ENCODE measurements around the gene TECPR2. TPM values are rescaled to one million over a fixed set of nuclear protein-coding genes. Genes with fewer than 3 reads are reported as not detected.

The TECPR2 gene
- total and polyA plus RNA-seq, 10 donors: 1.1 to 46.6 (median 26.7) TPM

GRCh38 chr14:102486513-102487203, 123.9 kb downstream of the TECPR2 start:
- Histone ChIP-seq H3K4me3 (no peak overlapping the region), H3K9me3 (peaks cover 0 to 9% (median 5%) of the 10 kb centered on the region in 8 donors), H3K4me1 (no peaks in the 10 kb centered on the region), H3K27me3 (replicated peaks in 1 of 7) (no peaks in the 10 kb centered on the region), H3K27ac (no peak overlapping the region), H3K36me3 (peaks cover 0 to 63% (median 0%) of the 10 kb centered on the region in 6 donors)
- DNase-seq: peak; percentile 46
- TF ChIP-seq POLR2AphosphoS5 (IDR thresholded peaks at IDR 0.05) (peak in 1 of 3 donors; percentile 7), POLR2A (IDR thresholded peaks at IDR 0.05) (no peak), CTCF (IDR thresholded peaks at IDR 0.05 in 8 of 11, conservative IDR thresholded peaks at IDR 0.05 in 3 of 11) (no peak)
- 83 to 93% (median 88%) methylated on average over 16 to 17 of the region's 17 CpGs for WGBS, 5 donors
- intact Hi-C loops (cut with DNase I; ENCODE audit: low total_unique reads): no loop called here

GRCh38 chr14:102487204-102487577, 124.5 kb downstream of the TECPR2 start:
- no peak overlapping the region for H3K4me3 ChIP-seq
- H3K36me3 ChIP-seq: peaks cover 0 to 62% (median 0%) of the 10 kb centered on the region in 6 donors
- H3K27ac ChIP-seq: no peak overlapping the region
- H3K9me3 ChIP-seq: peaks cover 0 to 9% (median 4%) of the 10 kb centered on the region in 8 donors
- H3K27me3 ChIP-seq (replicated peaks in 1 of 7): no peaks in the 10 kb centered on the region
- no peak for DNase-seq
- WGBS, 5 donors: 89 to 96% (median 94%) methylated on average over 7 of the region's 7 CpGs
- no peak for TF ChIP-seq CTCF (IDR thresholded peaks at IDR 0.05 in 8 of 11, conservative IDR thresholded peaks at IDR 0.05 in 3 of 11)
- TF ChIP-seq POLR2AphosphoS5 (IDR thresholded peaks at IDR 0.05): no peak
- TF ChIP-seq POLR2A (IDR thresholded peaks at IDR 0.05): no peak
- no peaks in the 10 kb centered on the region for H3K4me1 ChIP-seq
- intact Hi-C loops (cut with DNase I; ENCODE audit: low total_unique reads): no loop called here

- H3K36me3 ChIP-seq: peaks cover 0 to 69% (median 0%) of the 10 kb centered on the region in 6 donors
- peak; percentile 54 for DNase-seq
- 92 to 97% (median 93%) methylated on average over 9 to 18 of the region's 18 CpGs for WGBS, 5 donors
Observed at GRCh38 chr14:102490456-102490855, 127.7 kb downstream of the TECPR2 start.

More at GRCh38 chr14:102490456-102490855, 127.7 kb downstream of the TECPR2 start:
- H3K27me3 ChIP-seq (replicated peaks in 1 of 7): no peaks in the 10 kb centered on the region
- TF ChIP-seq CTCF (IDR thresholded peaks at IDR 0.05 in 8 of 11, conservative IDR thresholded peaks at IDR 0.05 in 3 of 11) (no peak), POLR2A (IDR thresholded peaks at IDR 0.05) (no peak)
- no peak overlapping the region for H3K27ac ChIP-seq
- H3K9me3 ChIP-seq: no peaks in the 10 kb centered on the region
- intact Hi-C loops (cut with DNase I; ENCODE audit: low total_unique reads): no loop called here
- no peaks in the 10 kb centered on the region for H3K4me1 ChIP-seq
- H3K4me3 ChIP-seq: no peak overlapping the region

Measured in spleen (tissue), 11 donors.